Activated CD4-positive, CD25-positive, alpha-beta regulatory T cell treated with anti-CD3 and anti-CD28 coated beads, Interleukin-2, amount 50 U/mL, for 24 hours (primary cell): ENCODE results near the gene CST5.
"Not testable (repeated sequence)": the region's sequence is repeated elsewhere in the genome, so short reads cannot be mapped to it uniquely, and the experiment has no call there.

ENCODE experiments used
- ATAC-seq, 2 donors: fragments of 150-1000 bp; cut with Tn5 transposase; one replicate each; pipeline ENCODE4 v1.10.0; 2021; ENCODE audit warnings: mild to moderate bottlenecking in 1 of 2, moderate library complexity in 1 of 2

CST5 gene

GRCh38 chr20:23887856-23888255 lies 8.3 kb upstream of the CST5 start:
- no peak for ATAC-seq

- ATAC-seq, result no peak
These were observed 5.2 kb upstream of the CST5 start for GRCh38 chr20:23884771-23885162.

- ATAC-seq, result no peak
These were observed 4.7 kb upstream of the CST5 start for GRCh38 chr20:23884136-23884770.

DNA sequence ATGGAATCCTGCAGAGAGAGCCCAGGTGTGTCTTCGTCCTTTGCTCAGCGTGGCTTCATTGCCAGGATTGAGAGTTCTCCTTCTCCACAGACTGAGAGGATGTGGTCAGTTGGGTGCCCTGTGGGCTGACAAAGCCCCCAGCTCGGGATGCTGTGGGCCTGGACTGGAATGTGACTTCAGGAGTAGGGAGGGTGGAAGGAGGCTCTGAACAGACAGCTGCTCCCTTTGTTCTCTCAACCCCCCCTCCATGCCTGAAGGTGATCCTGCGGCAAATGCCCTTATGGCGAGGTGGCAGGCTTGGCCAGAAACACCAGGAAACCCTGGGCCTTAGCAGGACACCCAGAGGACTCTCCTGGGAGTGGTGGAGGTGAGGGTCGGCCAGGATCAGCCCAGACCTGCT lies 1.8 kb upstream of the CST5 start:
- ATAC-seq, result no peak

- no peak for ATAC-seq
These were observed 869 bp upstream of the CST5 start for GRCh38 chr20:23880417-23880816.

- ATAC-seq, result no peak
These were observed 345 bp upstream of the CST5 start for GRCh38 chr20:23879811-23880374.

DNA sequence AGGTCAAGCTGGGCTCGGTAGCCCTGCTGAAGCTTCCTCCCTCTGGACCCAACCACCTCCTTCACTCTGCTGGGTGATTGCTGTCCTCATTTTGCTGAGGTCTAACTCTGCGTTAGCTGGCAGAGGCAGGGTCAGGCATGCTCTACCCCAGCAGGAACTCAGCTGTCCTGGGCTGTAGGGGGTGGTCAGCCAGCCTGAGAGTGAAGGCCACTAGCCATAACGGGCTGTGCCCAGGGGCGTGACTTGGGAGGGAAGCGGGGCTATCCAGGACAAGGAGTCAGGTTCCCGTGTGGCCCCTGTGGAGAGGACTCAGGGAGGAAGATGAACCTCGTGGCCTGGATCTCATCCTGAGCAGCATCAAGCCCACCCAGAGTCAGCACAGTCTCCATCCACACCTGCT lies 761 bp downstream of the CST5 start:
- ATAC-seq, result no peak

GRCh38 chr20:23878016-23878542 lies 1.5 kb downstream of the CST5 start:
- not testable (repeated sequence) for ATAC-seq

- no peak for ATAC-seq
These were observed 2.0 kb downstream of the CST5 start for GRCh38 chr20:23877524-23877923.

GRCh38 chr20:23875606-23876237 lies 3.8 kb downstream of the CST5 start:
- ATAC-seq, result no peak

DNA sequence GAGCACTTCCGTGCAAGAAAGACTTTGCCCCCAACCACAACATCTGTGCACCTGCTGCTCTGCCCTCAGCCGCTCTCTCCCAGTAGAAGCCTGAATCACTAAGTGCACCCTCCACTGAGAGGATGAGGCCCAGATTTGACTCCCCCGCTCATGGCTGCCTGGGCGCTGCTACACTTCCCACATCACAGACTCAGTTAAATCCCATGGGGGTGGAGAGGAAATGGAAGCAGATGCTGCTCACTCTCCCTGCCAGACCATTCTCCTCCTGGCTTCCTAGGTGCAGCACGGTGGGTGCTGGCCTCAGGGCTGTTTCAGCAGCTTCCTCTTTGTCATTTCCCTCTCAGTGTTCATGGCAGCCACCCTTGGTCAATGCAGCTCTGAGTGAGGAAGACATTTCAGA lies 4.8 kb downstream of the CST5 start:
- no peak for ATAC-seq

GRCh38 chr20:23873370-23874015 lies 6.1 kb downstream of the CST5 start:
- ATAC-seq, result no peak

DNA sequence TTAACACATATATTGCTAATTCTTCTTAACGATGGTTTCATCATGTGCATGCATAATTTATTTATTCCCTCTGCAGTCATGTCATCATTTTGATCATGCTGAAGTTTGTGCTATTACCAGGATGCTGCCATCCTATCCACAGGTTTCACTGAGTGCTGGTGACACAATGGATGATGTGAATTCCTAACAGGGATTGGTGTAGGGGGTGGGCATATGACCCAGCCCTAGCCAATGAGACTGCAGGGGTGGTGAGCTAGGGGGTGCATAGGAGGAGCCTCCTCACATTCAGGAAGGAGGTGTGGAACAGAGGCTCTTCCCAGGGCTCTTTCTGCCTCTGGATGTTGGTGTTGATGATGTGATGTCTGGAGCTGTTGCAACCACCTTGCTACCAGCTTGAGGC lies 7.5 kb downstream of the CST5 start:
- no peak for ATAC-seq

GRCh38 chr20:23870461-23870860 lies 9.1 kb downstream of the CST5 start:
- no peak for ATAC-seq

GRCh38 chr20:23869520-23869919 lies 10.0 kb downstream of the CST5 start:
- no peak for ATAC-seq

DNA sequence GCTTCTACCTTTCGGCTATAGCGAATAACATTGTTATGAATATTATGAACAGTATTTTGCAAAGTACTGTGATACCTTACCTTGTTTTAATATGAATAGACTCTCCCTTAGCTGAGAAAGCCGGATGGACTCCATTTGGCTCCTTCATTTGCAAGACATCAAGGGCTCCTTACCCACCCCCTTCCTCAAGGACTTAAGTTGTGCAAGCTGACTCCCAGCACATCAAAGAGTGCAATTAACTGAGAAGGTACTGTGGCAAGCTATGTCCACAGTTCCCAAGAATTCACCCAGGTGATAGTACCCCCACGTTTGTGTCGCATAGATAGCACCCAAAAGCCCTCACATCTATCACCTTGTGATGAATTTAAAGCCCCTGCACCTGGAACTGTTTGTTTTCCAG lies 11.2 kb downstream of the CST5 start:
- ATAC-seq, result no peak

DNA sequence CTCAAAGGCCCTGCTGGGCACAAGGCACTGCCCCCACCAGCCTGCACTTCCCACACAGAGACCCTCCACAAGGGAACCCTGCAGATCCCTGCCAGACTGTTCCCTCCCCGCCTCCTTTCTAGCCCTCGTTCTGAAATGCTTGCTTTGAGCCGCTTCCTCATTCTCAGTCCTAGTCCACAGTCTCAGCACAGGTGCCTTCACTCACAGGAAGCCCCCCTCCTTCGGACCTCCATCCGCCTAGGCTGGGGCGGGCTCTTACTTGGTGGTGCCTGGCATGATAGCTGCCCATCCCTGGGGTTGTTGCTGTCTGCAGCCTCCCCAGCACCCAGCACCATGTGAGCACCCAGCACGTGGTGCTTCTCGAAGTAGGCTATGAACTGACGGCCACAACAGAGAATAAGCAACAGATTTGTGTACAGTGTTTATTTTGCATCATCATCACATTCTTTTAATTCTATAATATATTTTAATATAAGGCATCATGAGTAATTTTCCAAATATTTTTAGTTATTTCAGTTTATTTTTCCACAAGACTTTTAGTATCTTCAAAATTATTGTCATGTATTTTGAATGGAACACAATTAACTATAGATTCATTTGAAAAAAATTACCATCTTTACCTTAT lies 12.3 kb downstream of the CST5 start:
- no peak for ATAC-seq

GRCh38 chr20:23860771-23861170 lies 18.8 kb downstream of the CST5 start:
- not testable (repeated sequence) for ATAC-seq

DNA sequence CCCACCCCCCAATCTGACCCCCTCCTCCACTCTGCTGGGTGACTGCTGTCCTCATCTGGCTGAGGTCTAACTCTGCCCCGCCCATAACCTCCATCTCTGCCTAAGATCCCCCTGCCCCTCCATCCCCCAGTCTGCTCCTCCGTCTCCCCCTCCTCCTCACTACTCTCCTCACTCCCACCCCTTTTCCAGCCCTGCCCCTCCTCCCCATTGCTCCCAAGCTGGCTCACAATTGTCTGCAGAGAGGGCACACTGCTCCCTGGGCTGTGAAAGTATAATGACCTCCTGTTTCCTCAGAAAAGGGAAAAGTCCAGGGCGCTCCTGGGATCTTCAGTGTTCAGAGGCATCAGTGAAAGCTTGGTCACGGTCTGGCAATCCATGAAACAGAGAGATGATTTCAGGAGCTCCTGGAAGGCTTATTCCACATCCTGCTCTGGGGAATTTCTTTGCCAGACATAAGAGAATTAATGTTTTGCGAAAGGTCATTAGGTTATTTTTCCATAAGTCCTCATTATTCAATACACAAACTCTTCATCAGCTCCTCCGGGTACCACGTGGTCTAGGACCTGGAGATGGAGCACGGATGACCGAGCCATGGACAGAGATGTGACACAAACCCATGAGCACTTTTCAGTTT lies 21.5 kb downstream of the CST5 start:
- no peak for ATAC-seq

DNA sequence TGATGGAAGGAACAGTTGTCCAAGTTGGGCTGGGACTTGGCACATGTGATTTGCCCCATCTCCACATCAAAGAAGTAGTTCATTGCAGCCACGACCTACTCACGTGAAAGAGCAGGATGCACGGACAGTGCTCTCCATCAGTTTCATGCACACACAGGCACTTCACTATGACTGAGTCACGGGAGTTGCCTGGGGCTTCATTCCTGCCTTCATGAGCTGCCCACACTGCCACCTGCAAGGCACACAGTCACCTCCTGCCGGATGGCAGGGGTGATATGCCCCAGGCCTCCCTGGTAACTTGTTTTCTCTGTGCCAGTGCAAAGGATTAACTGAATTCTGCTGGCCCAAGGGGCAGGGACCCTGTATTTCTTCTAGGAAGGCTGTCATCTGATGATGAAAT lies 22.8 kb downstream of the CST5 start:
- no peak for ATAC-seq

- ATAC-seq, result no peak
These were observed 23.3 kb downstream of the CST5 start for GRCh38 chr20:23856226-23856625.

- no peak for ATAC-seq
These were observed 37.9 kb downstream of the CST5 start for GRCh38 chr20:23841693-23842092.

GRCh38 chr20:23835716-23836115 lies 43.8 kb downstream of the CST5 start:
- ATAC-seq, result no peak
